SK-N-SH treated with all-trans-retinoic acid at 6 μM for 48 hours (cell line): ENCODE measurements around the gene SLC22A23.

ENCODE experiments used
- TSHZ2 ChIP-seq: fragments of 250-450 bp; sonication (Bioruptor Pico); IDR thresholded peaks from 2 replicates; pipeline ENCODE4 v1.5.0; 2020; ENCODE audit warnings: mild to moderate bottlenecking, moderate library complexity
- ZFP30 ChIP-seq: fragments of 450-650 bp; formaldehyde crosslinking; IDR thresholded peaks from 2 replicates; pipeline ENCODE4 v1.5.0; 2022; ENCODE audit warnings: mild to moderate bottlenecking, moderate library complexity

GRCh38 chr6:3266170-3266569 lies 190.7 kb downstream of the SLC22A23 start:
- TF ChIP-seq TSHZ2 = no peak
- no peak for TF ChIP-seq ZFP30 (CRISPR knock-in tag)
